ENCODE results near the gene ZBTB47.

ZBTB47 gene

DNA sequence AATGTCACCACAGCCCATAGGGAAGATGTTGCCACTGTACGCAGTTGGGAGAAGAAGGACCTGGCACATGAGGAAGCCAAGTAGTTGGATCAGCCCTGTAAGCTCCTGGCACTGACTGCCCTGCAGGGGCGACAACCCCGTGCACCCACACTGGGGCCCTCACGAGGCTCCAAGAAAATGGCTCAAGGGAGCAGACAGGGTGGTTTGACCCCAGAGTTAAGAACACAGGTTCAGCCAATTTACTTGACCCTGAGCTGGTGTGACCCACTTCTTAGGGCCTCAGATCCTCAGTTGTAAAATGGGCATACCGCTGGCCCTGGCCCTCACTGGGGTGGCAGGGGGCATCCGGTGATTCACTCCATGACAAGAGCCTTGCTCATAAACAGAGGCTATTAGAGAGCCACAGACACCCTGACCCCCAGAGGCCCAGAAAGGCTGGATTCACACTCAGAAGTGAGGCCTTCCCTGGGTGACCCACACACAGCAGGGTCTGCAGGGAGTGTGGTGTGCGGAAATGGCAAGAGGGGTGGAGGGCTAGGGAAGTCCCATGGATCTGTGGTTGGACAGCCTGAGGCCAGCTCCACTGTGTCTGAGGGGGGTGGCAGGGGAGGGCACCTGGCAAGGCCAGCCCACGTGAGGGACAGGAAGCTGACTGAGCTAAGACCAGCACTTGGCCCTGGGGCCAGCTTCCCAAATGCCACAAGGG, 50.8 kb downstream of the ZBTB47 start:
- no peak for TF ChIP-seq Cebpa-rat (IDR thresholded peaks at IDR 0.05)

DNA sequence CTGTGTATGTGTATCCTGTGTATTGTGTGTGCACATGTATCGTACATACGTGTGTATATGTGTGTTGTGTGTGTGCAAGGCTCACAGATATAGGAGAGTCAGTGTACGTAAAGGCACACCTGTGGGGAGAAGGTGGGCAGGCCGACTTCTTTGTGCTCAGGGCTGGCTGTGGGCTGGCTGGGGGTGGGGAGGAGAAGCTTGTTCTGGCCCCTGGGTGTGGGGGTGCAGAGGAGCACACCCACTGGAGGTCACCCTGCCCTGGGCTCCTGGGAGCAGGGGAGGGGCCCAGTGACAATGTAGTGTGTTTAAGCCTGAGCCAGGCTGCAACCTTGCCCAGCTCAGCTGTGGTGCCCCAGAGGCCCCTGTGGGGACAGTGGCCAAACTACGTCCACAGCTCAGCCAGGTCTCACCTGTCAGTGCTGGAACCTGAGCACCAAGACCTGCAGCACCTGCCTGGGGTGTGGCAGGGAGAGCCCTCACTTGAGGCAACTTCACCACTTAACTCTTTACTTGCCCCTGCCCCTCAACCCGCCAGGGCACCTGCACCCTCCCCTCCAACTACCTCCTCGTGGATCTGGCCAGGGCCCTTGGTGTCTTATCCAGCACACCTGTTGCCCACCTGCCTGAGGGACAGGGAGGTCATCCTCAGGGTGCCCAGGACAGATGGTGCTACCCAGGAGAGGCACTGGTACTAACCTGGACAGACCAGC, 51.7 kb downstream of the ZBTB47 start:
- H3K4me1 ChIP-seq: peaks cover 0 to 6% (median 0%) of the 10 kb centered on the region in 10 experiments; a peak in 4 of 20 replicates

More for the DNA sequence above, 50.8 kb downstream of the ZBTB47 start:
- no peak overlapping the region for H3K4me3 ChIP-seq
- H3K4me1 ChIP-seq: peaks cover 0 to 10% (median 5%) of the 10 kb centered on the region in 10 experiments; a peak in 11 of 20 replicates
- no peaks in the 10 kb centered on the region for H3K9me3 ChIP-seq (replicated peaks in 1 of 11)
- H3K27ac ChIP-seq: no peak overlapping the region
- no peaks in the 10 kb centered on the region for H3K27me3 ChIP-seq
- H3K9ac ChIP-seq: no peak overlapping the region
- H3K36me3 ChIP-seq: no peaks in the 10 kb centered on the region
- H3K4me2 ChIP-seq: no peak overlapping the region
- H4K20me1 ChIP-seq: peaks cover 0 to 47% (median 5%) of the 10 kb centered on the region in 11 experiments; a peak in 6 of 22 replicates

DNA sequence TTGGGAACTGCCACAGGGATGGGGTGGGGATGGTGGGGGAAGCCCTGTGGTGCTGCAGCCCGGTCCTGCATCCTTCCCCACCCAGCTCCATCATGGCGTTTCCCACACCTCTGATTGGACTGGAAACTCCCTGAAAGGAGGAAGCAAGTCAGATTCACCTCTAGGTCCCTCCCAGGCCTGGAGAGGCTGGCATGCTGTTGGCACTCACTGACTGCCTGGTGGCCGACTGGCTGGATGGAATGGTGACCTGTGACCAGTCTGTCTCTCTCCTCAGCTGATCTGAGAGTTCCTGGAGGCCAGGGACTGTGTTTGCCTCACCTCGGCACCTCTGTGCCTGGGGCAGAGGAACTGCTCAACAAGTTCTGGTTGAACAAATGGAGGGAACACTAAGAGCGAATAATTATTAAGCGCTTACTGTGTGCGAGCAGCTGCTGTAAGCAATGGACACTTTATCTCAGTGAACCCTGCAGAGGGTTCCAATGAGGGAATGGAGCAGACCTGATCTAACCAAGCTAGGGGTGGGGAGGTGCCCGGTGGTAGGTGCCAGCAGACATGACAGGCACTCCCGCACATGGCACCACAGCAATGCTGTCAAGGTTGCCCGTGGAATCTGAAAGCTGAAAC, 52.6 kb downstream of the ZBTB47 start:
- no peaks in the 10 kb centered on the region for H3K9me3 ChIP-seq (replicated peaks in 1 of 11)
- H3K4me2 ChIP-seq: no peak overlapping the region
- no peaks in the 10 kb centered on the region for H3K36me3 ChIP-seq
- no peak overlapping the region for H3K27ac ChIP-seq
- H4K20me1 ChIP-seq: peaks cover 0 to 40% (median 5%) of the 10 kb centered on the region in 11 experiments; a peak in 6 of 22 replicates
- H3K9ac ChIP-seq: no peak overlapping the region
- peaks cover 0 to 6% (median 0%) of the 10 kb centered on the region in 10 experiments; a peak in 4 of 20 replicates for H3K4me1 ChIP-seq
- H3K27me3 ChIP-seq: no peaks in the 10 kb centered on the region
- no peak overlapping the region for H3K4me3 ChIP-seq
- no peak for TF ChIP-seq Cebpa-rat (IDR thresholded peaks at IDR 0.05)

More for the DNA sequence above, 51.7 kb downstream of the ZBTB47 start:
- Histone ChIP-seq H3K27ac (no peak overlapping the region), H3K36me3 (no peaks in the 10 kb centered on the region), H4K20me1 (peaks cover 0 to 47% (median 5%) of the 10 kb centered on the region in 11 experiments; a peak in 6 of 22 replicates), H3K9me3 (replicated peaks in 1 of 11) (no peaks in the 10 kb centered on the region), H3K4me2 (no peak overlapping the region), H3K9ac (no peak overlapping the region), H3K27me3 (no peaks in the 10 kb centered on the region), H3K4me3 (no peak overlapping the region)
- TF ChIP-seq Cebpa-rat (IDR thresholded peaks at IDR 0.05): no peak

DNA sequence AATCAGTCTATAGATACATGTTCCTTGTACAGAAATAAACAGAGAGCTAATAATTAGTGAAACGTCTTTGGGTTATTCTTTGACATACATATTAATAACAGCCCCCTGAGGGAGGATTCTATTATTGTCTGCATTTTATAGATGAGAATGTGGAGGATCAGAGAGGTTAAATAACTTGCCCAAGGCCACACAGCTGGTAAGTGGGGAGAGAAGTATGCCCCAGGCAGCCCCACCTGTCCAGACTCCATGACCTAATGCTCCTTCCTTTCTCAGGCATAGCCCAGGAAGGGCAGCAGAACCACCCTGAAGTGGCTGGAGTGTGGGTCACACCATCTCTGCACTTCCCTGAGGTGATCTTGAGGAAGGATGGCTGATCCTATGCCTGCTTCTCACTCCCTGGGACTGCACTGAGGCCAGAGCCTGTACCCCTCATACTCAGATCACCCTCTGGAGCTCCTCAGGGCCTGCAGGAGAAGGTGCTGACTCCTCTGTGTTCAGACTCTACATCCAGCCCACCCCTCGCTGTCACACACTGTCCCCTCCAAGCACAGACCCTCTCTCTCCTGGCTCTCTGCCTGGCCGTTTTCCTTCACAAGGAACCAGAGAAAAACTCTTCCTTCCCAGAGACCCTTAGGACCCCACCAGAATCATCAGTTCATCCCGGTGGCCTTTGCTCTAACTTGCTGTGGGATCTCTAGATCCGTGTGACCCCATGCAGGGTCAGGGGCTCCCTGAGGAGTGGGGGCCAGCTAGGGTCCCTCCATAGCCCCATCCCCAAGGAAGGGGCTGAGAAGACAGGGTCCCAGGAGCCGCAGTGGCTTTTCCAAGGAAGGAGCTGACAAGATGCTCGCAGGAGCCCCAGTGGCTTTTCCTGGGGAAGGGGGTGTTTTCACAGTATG, 53.5 kb downstream of the ZBTB47 start:
- H3K9ac ChIP-seq: no peak overlapping the region
- peaks cover 0 to 33% (median 2%) of the 10 kb centered on the region in 11 experiments; a peak in 6 of 22 replicates for H4K20me1 ChIP-seq
- H3K4me2 ChIP-seq: no peak overlapping the region
- H3K9me3 ChIP-seq (replicated peaks in 1 of 11): no peaks in the 10 kb centered on the region
- H3K27me3 ChIP-seq: no peaks in the 10 kb centered on the region
- no peaks in the 10 kb centered on the region for H3K36me3 ChIP-seq
- no peaks in the 10 kb centered on the region for H3K4me1 ChIP-seq
- no peak for TF ChIP-seq Cebpa-rat (IDR thresholded peaks at IDR 0.05)
- H3K27ac ChIP-seq: no peak overlapping the region
- no peak overlapping the region for H3K4me3 ChIP-seq

DNA sequence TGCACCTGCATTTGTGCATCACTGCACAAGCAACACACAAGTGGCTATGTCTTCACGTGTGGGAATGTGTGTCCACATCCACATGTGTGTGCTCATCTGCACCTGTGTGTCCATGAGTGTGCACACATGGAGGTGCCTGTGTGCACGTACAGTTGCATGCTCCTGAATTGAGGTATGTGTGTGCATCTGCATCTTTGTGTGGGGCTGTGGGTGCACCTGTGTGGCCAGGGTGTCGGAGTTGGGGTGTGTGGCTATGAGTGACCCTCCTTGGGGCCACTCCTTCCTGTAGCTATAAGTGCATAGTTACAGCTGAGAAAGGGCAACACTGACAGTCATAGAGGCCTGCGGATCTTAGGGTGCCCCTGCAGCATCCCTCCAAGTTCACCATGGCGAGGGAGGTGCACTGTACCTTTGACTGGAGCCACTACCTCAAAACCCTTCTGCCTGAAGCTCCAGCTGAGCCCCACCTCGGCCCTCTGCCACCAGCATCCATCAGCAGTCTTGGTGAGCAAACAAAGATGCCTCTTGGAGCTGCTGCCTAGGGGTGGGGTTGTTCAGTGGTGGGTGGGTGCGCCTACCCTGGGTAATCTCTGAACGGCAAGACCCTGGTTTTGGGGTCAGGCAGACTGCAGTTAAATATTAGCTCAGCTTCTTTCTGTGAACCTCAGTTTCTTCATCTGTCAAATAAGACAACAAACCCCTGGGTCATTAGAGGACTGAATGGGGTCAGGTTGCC, 54.3 kb downstream of the ZBTB47 start:
- Histone ChIP-seq H3K9me3 (replicated peaks in 1 of 11) (no peaks in the 10 kb centered on the region), H3K4me1 (no peaks in the 10 kb centered on the region), H3K4me3 (no peak overlapping the region), H3K27me3 (no peaks in the 10 kb centered on the region), H3K36me3 (no peaks in the 10 kb centered on the region), H3K4me2 (no peak overlapping the region), H3K27ac (no peak overlapping the region), H3K9ac (no peak overlapping the region), H4K20me1 (peaks cover 0 to 27% (median 0%) of the 10 kb centered on the region in 11 experiments; a peak in 3 of 22 replicates)
- no peak for TF ChIP-seq Cebpa-rat (IDR thresholded peaks at IDR 0.05)

DNA sequence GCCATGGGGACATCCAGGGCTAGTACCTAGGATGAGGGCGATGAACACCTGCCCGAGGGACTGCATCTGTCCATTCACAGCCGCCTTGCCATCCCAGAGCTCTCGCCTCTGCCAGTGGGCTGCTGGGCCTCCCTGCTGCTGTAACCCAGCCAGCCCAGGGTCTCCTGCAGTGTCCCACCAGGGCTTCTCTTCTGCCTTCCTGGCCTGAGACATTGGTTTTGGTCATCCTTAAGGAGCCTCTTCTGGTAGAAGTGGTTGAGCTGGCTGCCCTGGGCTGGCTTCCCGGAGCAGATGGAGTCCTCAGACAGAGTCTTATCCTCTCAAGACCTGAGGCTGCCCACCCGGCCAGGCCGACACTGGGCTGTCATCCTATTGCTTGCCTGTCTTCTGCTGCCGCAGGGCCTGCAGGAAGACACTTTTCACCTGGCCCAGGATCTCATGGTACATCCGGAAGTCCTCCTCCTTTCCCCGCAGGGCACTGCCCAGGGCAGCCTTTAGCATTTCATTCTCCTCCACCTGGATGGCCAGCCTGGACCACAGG, 55.2 kb downstream of the ZBTB47 start:
- no peak overlapping the region for H3K4me2 ChIP-seq
- H3K9me3 ChIP-seq (replicated peaks in 1 of 11): no peaks in the 10 kb centered on the region
- no peaks in the 10 kb centered on the region for H3K4me1 ChIP-seq
- H3K27ac ChIP-seq: no peak overlapping the region
- H3K4me3 ChIP-seq: no peak overlapping the region
- no peak for TF ChIP-seq Cebpa-rat (IDR thresholded peaks at IDR 0.05)
- no peaks in the 10 kb centered on the region for H3K36me3 ChIP-seq
- H3K9ac ChIP-seq: no peak overlapping the region
- H4K20me1 ChIP-seq: peaks cover 0 to 18% (median 0%) of the 10 kb centered on the region in 11 experiments; a peak in 3 of 22 replicates
- H3K27me3 ChIP-seq: no peaks in the 10 kb centered on the region

DNA sequence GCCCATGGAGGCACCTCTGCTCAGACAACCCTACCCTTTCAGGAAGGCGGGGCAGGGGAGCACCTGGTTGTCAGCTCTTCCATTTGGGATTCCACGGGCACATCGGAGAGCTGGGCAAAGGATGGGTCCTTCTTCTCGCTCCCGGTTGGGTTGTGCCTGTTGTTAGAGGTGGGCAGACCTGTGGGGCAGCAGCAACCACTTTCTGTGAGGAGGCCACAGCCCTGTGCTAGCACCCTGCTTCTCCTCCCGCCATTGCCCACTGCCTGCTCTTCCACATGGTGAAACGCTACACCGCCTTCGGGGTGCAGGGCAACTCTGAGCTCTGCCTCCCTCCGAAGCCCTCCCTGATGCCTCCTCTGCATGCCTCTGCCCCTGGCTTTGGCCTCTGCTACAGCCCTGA, 56.1 kb downstream of the ZBTB47 start:
- H3K36me3 ChIP-seq: no peaks in the 10 kb centered on the region
- no peak overlapping the region for H3K9ac ChIP-seq
- H4K20me1 ChIP-seq: peaks cover 0 to 16% (median 0%) of the 10 kb centered on the region in 11 experiments; a peak in 2 of 22 replicates
- H3K27me3 ChIP-seq: no peaks in the 10 kb centered on the region
- no peaks in the 10 kb centered on the region for H3K4me1 ChIP-seq
- H3K4me3 ChIP-seq: no peak overlapping the region
- H3K4me2 ChIP-seq: no peak overlapping the region
- TF ChIP-seq Cebpa-rat (IDR thresholded peaks at IDR 0.05): no peak
- no peak overlapping the region for H3K27ac ChIP-seq
- H3K9me3 ChIP-seq (replicated peaks in 1 of 11): no peaks in the 10 kb centered on the region
